ENCODE results near the gene DPM2.

DPM2 gene

GRCh38 chr9:127898433-127899127 is 39.1 kb downstream of the DPM2 start:
- no peak for DNase-seq

GRCh38 chr9:127897193-127897692 is 40.4 kb downstream of the DPM2 start:
- no peak for DNase-seq

- DNase-seq: no peak
Observed at GRCh38 chr9:127896395-127897192, 41.1 kb downstream of the DPM2 start.

GRCh38 chr9:127895811-127896210 is 41.8 kb downstream of the DPM2 start:
- no peak for DNase-seq

- no peak for DNase-seq
Observed at GRCh38 chr9:127893392-127893791, 44.3 kb downstream of the DPM2 start.

GRCh38 chr9:127892831-127893230 is 44.8 kb downstream of the DPM2 start:
- no peak for DNase-seq

- no peak for DNase-seq
Observed at GRCh38 chr9:127890053-127890452, 47.6 kb downstream of the DPM2 start.

- no peak for DNase-seq
Observed at GRCh38 chr9:127887792-127888191, 49.9 kb downstream of the DPM2 start.

GRCh38 chr9:127886401-127886972 is 51.2 kb downstream of the DPM2 start:
- no peak for DNase-seq

- no peak for DNase-seq
Observed at GRCh38 chr9:127885508-127886281, 52.0 kb downstream of the DPM2 start.
